Calu3 (cell line): ENCODE results near the gene HSD17B12. TPM values are rescaled to one million over a fixed set of nuclear protein-coding genes. Genes with fewer than 3 reads are reported as not detected.

Experiments
- BruUV-seq: library from RNA; stranded (reverse); fragments of 400-500 nt; replicated peaks from 2 replicates; lab custom pipeline; 2021; lab: Mats Ljungman, UMichigan
- CTCF ChIA-PET: fragments of 300-600 bp; sonication (Branson Sonifier 250); formaldehyde crosslinking; loops from one replicate; lab custom pipeline; 2022; ENCODE audit warnings: antibody characterized with exemption; lab: Charles Lee
- DNase-seq: peaks from one replicate; pipeline ENCODE4 v3.0.0; 2022
- H3K27ac Mint-ChIP-seq: one replicate; pipeline ENCODE4 v1.8.0; 2022; ENCODE audit warnings: mixed read lengths; ENCODE audit not compliant: unreplicated experiment
- H3K27me3 Mint-ChIP-seq: one replicate; pipeline ENCODE4 v1.8.0; 2022; ENCODE audit warnings: mixed read lengths; ENCODE audit not compliant: unreplicated experiment
- H3K36me3 Mint-ChIP-seq: one replicate; pipeline ENCODE4 v1.8.0; 2022; ENCODE audit warnings: mild to moderate bottlenecking, moderate library complexity, mixed read lengths; ENCODE audit not compliant: insufficient read depth, unreplicated experiment
- H3K4me1 Mint-ChIP-seq: one replicate; pipeline ENCODE4 v1.8.0; 2022; ENCODE audit warnings: mild to moderate bottlenecking, low read depth, mixed read lengths; ENCODE audit not compliant: unreplicated experiment
- H3K4me3 Mint-ChIP-seq: one replicate; pipeline ENCODE4 v1.8.0; 2022; ENCODE audit warnings: mild to moderate bottlenecking, low read depth, moderate library complexity, mixed read lengths; ENCODE audit not compliant: unreplicated experiment
- H3K9me3 Mint-ChIP-seq: one replicate; pipeline ENCODE4 v1.8.0; 2022; ENCODE audit warnings: low read depth, mixed read lengths; ENCODE audit not compliant: unreplicated experiment
- intact Hi-C: fragments of 100-400 bp; cut with micrococcal nuclease; formaldehyde crosslinking; loops from one replicate; pipeline ENCODE4 v1.10.0; 2022; ENCODE audit not compliant: unreplicated experiment
- total RNA-seq: library from RNA; stranded (reverse); gene quantifications from 2 replicates; pipeline ENCODE4 v1.2.3, GENCODE V29; 2022
- TF ChIP-seq, protein P1 (sequence below): fragments of 200-600 bp; IDR thresholded peaks from one replicate; pipeline ENCODE4 v1.8.0; 2022; ENCODE audit warnings: antibody characterized with exemption; ENCODE audit not compliant: unreplicated experiment

HSD17B12 gene
- total RNA-seq, 1 experiment from 2014 or later = 114 TPM

DNA sequence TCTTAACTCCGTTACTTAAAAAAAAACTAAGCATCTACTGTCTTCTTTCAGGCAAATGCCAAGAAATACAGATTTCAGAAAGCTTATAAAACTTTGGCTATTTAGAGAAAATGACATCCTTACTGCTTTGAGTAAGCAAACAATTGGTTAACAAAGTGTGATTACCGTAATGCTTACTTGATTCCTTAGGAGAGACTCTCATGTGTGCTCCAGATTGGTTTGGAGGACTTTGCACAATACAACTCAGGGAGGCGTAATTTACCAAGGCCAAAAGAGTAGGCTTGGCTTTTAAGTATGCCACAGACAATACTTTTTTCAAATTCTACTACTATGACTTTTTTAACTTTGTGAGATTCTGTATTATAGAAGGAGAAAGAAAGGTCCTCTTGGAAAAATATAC lies 123.2 kb downstream of the HSD17B12 start:
- intact Hi-C loops = loop anchor here (10.0 kb wide), 1 partner anchor 119 kb away; the partner anchor contains the start of gene HSD17B12

DNA sequence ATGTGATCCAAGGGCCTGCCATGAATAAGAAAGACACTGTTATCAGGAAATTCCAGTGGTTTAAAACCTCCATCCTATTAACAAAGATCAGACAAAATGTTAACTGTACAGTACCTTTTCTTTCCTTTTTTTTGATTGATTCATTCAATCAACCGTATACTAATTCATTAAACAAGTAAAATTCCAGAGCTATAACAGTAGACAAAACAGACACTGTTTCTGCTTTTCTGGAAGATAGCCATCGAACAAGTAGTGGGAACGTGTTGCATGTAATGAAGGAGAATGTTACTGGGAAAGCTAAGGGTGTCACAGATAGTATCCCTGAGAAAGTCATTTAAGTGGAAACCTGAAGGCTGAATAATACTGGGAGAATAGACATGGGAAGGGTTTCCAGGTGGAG lies 126.4 kb downstream of the HSD17B12 start:
- Mint-ChIP-seq H3K36me3 (no peaks in the 10 kb centered on the region), H3K4me3 (no peak overlapping the region), H3K9me3 (peaks cover 3% of the 10 kb centered on the region), H3K4me1 (no peaks in the 10 kb centered on the region), H3K27me3 (no peaks in the 10 kb centered on the region), H3K27ac (no peak overlapping the region)
- BruUV-seq = no TSS peak
- DNase-seq = no peak
- CTCF ChIA-PET = no interaction called here
- TF ChIP-seq, protein P1, sequence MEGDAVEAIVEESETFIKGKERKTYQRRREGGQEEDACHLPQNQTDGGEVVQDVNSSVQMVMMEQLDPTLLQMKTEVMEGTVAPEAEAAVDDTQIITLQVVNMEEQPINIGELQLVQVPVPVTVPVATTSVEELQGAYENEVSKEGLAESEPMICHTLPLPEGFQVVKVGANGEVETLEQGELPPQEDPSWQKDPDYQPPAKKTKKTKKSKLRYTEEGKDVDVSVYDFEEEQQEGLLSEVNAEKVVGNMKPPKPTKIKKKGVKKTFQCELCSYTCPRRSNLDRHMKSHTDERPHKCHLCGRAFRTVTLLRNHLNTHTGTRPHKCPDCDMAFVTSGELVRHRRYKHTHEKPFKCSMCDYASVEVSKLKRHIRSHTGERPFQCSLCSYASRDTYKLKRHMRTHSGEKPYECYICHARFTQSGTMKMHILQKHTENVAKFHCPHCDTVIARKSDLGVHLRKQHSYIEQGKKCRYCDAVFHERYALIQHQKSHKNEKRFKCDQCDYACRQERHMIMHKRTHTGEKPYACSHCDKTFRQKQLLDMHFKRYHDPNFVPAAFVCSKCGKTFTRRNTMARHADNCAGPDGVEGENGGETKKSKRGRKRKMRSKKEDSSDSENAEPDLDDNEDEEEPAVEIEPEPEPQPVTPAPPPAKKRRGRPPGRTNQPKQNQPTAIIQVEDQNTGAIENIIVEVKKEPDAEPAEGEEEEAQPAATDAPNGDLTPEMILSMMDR = no peak
- intact Hi-C loops = loop anchor here (10.0 kb wide), 1 partner anchor 122 kb away; the partner anchor contains the start of gene HSD17B12

More for the DNA sequence above, 123.2 kb downstream of the HSD17B12 start:
- CTCF ChIA-PET = no interaction called here
- Mint-ChIP-seq H3K36me3 (peaks cover 5% of the 10 kb centered on the region), H3K27ac (no peak overlapping the region), H3K4me1 (no peaks in the 10 kb centered on the region), H3K27me3 (no peaks in the 10 kb centered on the region), H3K9me3 (peaks cover 3% of the 10 kb centered on the region), H3K4me3 (no peak overlapping the region)
- no TSS peak for BruUV-seq
- no peak for DNase-seq
- TF ChIP-seq, protein P1 = no peak

DNA sequence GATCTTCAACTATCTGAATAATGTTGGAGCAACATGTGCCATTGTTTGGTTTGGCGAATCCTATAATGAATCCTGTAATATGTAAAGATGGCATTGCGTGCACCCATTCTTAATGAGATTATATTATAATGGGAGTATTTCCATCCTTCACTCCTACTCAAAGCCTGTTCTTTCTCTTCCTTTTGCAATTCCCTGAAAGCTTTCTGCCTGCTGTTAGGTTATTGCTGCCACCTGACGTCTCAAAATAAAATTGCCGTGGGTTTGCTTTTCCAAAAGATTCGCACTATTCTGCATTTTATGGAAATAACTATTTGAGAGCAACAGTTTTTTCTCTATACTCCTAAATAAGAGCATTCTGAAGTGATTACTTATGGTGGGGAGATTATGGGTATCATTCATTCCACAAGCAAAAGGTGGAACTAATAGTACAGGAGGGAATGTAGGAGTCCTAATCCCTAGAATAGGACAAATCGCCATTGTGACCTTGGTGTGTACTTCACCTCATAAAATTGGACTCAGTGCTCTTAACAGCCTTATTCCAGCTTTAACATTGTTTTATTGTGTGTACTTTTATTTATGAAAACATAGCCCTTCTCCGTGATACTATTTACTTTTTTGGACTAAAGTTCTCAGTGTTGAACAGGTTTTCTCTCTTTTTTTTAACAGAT lies 130.5 kb downstream of the HSD17B12 start:
- DNase-seq = no peak
- H3K9me3 Mint-ChIP-seq = no peaks in the 10 kb centered on the region
- H3K27ac Mint-ChIP-seq = no peak overlapping the region
- H3K4me1 Mint-ChIP-seq = no peaks in the 10 kb centered on the region
- H3K4me3 Mint-ChIP-seq = no peak overlapping the region
- CTCF ChIA-PET = interaction anchor here (0.6 kb wide), 1 partner anchor 996 kb away, joined by 3 read pairs; no protein-coding TSS in a partner anchor
- no peaks in the 10 kb centered on the region for H3K27me3 Mint-ChIP-seq
- TF ChIP-seq, protein P1 = no peak
- intact Hi-C loops = no loop called here
- H3K36me3 Mint-ChIP-seq = no peaks in the 10 kb centered on the region
- no TSS peak for BruUV-seq

DNA sequence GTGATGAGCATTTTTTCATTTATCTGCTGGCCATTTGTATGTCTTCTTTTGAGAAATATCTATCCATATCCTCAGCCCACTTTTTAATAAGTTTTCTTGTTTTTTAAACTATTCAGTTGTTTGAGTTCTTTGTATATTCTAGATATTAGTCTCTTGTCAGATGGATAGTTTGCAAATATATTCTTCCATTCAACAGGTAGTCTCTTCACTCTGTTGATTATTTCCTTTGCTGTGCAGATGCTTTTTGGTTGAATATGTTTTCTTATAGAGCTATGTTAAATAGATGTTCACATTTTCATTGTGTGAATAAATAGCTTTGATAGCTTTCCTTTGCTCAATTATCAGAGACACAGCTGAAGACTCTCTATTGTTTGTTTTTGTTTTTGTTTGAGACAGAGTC lies 131.9 kb downstream of the HSD17B12 start:
- no peak overlapping the region for H3K4me3 Mint-ChIP-seq
- no peak overlapping the region for H3K27ac Mint-ChIP-seq
- no peak for DNase-seq
- TF ChIP-seq, protein P1 = no peak
- H3K27me3 Mint-ChIP-seq = no peaks in the 10 kb centered on the region
- CTCF ChIA-PET = no interaction called here
- H3K9me3 Mint-ChIP-seq = no peaks in the 10 kb centered on the region
- H3K4me1 Mint-ChIP-seq = no peaks in the 10 kb centered on the region
- no TSS peak for BruUV-seq
- intact Hi-C loops = no loop called here
- H3K36me3 Mint-ChIP-seq = no peaks in the 10 kb centered on the region
